Aorta (tissue), 5 donors: ENCODE results near the gene FABP7. TPM values are rescaled to one million over a fixed set of nuclear protein-coding genes. Genes with fewer than 3 reads are reported as not detected.

ENCODE experiments used
- ATAC-seq: fragments of 200-7000 bp; cut with Tn5 transposase; one replicate; pipeline ENCODE4 v1.9.1; 2022; ENCODE audit warnings: moderate library complexity; ENCODE audit not compliant: low FRiP score
- DNase-seq, 2 donors: peaks; one replicate each; pipeline ENCODE4 v3.0.0-alpha.2; 2020
- H3K27ac ChIP-seq, 2 donors: one replicate each; pipeline ENCODE4 v1.5.1; 2013; ENCODE audit warnings: low read length in 2 of 2, mild to moderate bottlenecking in 2 of 2, moderate library complexity in 2 of 2, control low read depth in 1 of 2, inconsistent platforms in 1 of 2, low read depth in 1 of 2
- H3K27me3 ChIP-seq, 2 donors: one replicate each; pipeline ENCODE4 v1.6.1; 2013; ENCODE audit warnings: control low read depth in 1 of 2, low read length in 1 of 2, mild to moderate bottlenecking in 1 of 2, moderate library complexity in 1 of 2; ENCODE audit not compliant: insufficient read depth in 2 of 2, control insufficient read depth in 1 of 2
- H3K36me3 ChIP-seq, 2 donors: one replicate each; pipeline ENCODE4 v1.6.1; 2013; ENCODE audit warnings: control low read depth in 1 of 2, low read length in 1 of 2, mild to moderate bottlenecking in 1 of 2; ENCODE audit not compliant: insufficient read depth in 2 of 2, control insufficient read depth in 1 of 2
- H3K4me1 ChIP-seq, 2 donors: one replicate each; pipeline ENCODE4 v1.6.1; 2013; ENCODE audit warnings: low read length in 2 of 2, control low read depth in 1 of 2, mild to moderate bottlenecking in 1 of 2, moderate library complexity in 1 of 2; ENCODE audit not compliant: insufficient read depth in 2 of 2, control insufficient read depth in 1 of 2
- H3K4me3 ChIP-seq, 2 donors: one replicate each; pipeline ENCODE4 v1.5.1; 2013; ENCODE audit warnings: low read length in 2 of 2, control low read depth in 1 of 2, mild to moderate bottlenecking in 1 of 2
- H3K9me3 ChIP-seq: one replicate; pipeline ENCODE4 v1.6.1; 2013; ENCODE audit warnings: mild to moderate bottlenecking, low read length; ENCODE audit not compliant: control insufficient read depth
- WGBS, 2 donors: extraction: QIAGEN DNeasy Blood & Tissue Kit; methylation state at CpG; one replicate each; pipeline ENCODE4 v1.1.7; 2013; 5-methylcytosine and 5-hydroxymethylcytosine counted together
- intact Hi-C, 2 donors: fragments of 100-400 bp; cut with DNase I; formaldehyde crosslinking; loops; one replicate each; pipeline versions ENCODE4 v1.14.2 to v1.15.0; 2022
- polyA plus RNA-seq, 2 donors: library from polyadenylated mRNA; stranded (reverse); fragments of 200-250 nt; gene quantifications; one replicate each; pipeline ENCODE4 v1.2.3, GENCODE V29; 2013
- total RNA-seq, 2 donors: library from RNA; stranded (reverse); fragmentation: NEBNext Ultra II Directional; extraction: Animal tissue kit (Norgen Biotek cat#: 25700); gene quantifications; one replicate each; pipeline ENCODE4 v1.2.1, GENCODE V29; 2021
- donor health status: healthy with polysubstance abuse.
- donor health status: Bipolar disorder and iron deficiency.
- donor health status: DM: no; HTN: no; CAD: no.
- donor health status: DM: no; HTN: no; CAD: no.
- donor health status: DM: yes; HTN: yes; CAD: no.

Gene FABP7
- total and polyA plus RNA-seq, 4 donors: not detected

DNA sequence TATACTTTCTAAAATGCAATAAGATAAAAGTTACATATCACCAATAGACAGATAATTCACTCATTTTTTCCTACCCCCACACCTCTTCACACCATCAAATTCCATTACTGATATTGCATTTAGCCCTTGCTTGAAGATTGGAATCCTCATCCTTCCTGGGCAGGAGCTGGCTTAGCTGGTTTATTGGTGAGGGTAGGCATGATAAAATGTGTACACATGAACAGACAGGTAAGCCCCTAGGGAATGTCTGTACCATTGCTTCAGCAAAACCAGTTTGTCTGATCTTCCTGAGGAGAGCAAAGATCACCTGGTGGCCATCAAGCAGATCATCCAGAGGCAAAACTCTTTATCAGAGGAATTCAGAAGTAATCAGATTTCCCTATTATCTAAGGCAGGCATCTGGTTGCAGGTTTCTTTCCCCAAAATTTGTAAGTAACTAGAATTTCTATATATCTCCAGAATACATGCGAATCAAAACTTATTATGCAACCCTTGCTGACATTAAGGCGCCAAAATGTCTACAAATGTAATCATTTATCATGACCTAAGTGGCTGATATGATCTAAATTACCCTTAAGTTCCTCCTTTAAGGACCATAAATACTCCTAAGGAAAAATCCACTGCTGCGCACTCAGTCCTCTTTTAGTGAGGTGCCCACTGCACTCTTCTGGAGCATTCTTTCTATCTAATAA is 6.6 kb upstream of the FABP7 start:
- 77 to 80% methylated on average over 3 of the region's 3 CpGs for WGBS, 2 donors
- H3K4me3 ChIP-seq: no peak overlapping the region
- H3K9me3 ChIP-seq: no peaks in the 10 kb centered on the region
- ATAC-seq: no peak
- intact Hi-C loops: no loop called here
- H3K36me3 ChIP-seq: no peaks in the 10 kb centered on the region
- H3K27ac ChIP-seq: no peak overlapping the region
- H3K27me3 ChIP-seq: no peaks in the 10 kb centered on the region
- H3K4me1 ChIP-seq: no peaks in the 10 kb centered on the region
- no peak for DNase-seq

DNA sequence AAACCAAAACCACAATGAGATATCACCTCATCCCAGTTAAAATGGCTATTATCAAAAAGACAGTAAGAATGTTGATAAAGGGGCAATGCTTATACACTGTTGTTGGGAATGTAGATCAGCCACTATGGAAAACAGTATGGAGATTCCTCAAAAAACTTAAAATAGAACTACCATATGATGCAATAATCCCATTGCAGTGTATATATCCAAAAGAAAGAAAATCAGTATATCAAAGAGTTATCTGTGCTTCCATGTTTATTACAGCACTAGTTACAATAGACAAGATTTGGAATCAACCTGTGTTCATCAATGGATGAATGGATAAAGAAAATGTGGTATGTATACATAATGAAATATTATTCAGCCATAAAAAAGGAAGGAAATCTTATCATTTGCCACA is 3.5 kb upstream of the FABP7 start:
- no peaks in the 10 kb centered on the region for H3K9me3 ChIP-seq
- no peaks in the 10 kb centered on the region for H3K4me1 ChIP-seq
- H3K27ac ChIP-seq: no peak overlapping the region
- ATAC-seq (no peak), DNase-seq (no peak)
- H3K36me3 ChIP-seq: no peaks in the 10 kb centered on the region
- H3K4me3 ChIP-seq: no peak overlapping the region
- peaks cover 0 to 2% of the 10 kb centered on the region in 2 donors for H3K27me3 ChIP-seq
- intact Hi-C loops: no loop called here

DNA sequence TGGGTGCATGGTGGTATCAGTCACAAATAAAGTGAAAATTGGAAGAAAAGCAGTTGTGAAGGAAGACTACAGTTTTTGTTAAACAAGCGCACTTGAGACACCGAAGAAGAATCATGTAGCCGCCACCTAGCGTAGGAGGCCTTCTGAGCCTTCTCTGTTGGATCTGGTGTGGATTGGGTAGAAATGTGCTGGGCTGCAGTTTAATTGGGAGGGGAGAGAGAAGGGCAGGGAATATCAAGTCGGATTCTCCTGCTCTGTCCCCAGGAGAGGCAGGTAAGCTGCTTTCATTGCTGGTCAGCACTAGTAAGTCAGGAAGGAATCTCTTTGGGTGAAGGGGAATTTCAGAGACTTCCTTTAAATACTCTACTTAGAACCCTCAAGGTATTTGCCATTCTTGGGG is 1.2 kb upstream of the FABP7 start:
- no peaks in the 10 kb centered on the region for H3K36me3 ChIP-seq
- WGBS, 2 donors: 91 to 96% methylated on average over 5 of the region's 5 CpGs
- H3K4me3 ChIP-seq: no peak overlapping the region
- H3K27ac ChIP-seq: no peak overlapping the region
- no peak for DNase-seq
- no peaks in the 10 kb centered on the region for H3K9me3 ChIP-seq
- peaks cover 0 to 2% of the 10 kb centered on the region in 2 donors for H3K27me3 ChIP-seq
- ATAC-seq: no peak
- intact Hi-C loops: no loop called here
- no peaks in the 10 kb centered on the region for H3K4me1 ChIP-seq

DNA sequence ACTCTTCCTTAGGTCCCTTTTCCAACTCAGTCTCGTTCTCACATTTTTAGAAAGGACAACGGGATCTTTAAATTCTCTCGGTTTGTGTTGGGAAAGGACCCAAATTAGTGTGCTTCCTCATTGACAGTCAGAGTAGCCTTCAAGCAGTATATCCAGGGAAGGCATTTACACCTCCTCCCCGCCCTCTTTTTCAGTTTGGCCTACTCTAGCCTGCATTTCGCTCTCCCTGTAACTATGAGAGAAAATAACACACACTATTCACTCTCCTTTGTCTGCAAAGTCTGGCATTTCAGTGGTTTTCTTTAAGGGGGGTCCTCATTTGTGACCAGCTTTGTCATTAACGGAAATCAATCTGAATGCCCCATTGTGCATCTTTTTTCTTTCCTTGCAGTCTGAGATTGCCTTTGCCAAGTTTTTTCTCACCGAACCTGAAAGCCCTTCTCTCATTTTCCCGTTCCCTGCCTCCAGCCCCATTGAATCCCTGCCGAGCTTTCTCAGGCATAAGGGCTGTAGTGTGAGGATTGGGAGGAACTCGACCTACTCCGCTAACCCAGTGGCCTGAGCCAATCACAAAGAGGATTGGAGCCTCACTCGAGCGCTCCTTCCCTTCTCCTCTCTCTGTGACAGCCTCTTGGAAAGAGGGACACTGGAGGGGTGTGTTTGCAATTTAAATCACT is 393 bp upstream of the FABP7 start:
- Histone ChIP-seq H3K9me3 (no peaks in the 10 kb centered on the region), H3K27ac (no peak overlapping the region), H3K27me3 (peaks cover 0 to 2% of the 10 kb centered on the region in 2 donors), H3K4me1 (no peaks in the 10 kb centered on the region), H3K4me3 (no peak overlapping the region), H3K36me3 (no peaks in the 10 kb centered on the region)
- no peak for ATAC-seq
- no peak for DNase-seq
- WGBS, 2 donors: 37 to 38% methylated on average over 13 of the region's 13 CpGs
- intact Hi-C loops: no loop called here

DNA sequence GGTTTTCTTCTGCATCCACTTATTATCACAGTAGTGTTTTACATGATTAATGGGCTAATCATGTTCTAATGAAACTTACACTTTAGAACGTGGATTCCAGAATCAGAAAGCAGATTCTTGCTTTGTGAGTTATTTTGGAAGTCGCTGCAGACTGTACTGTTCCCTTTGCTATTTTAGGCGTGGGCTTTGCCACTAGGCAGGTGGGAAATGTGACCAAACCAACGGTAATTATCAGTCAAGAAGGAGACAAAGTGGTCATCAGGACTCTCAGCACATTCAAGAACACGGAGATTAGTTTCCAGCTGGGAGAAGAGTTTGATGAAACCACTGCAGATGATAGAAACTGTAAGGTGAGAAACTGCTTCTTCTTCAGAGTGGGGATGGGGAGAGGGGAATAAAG is 598 bp downstream of the FABP7 start:
- Histone ChIP-seq H3K27me3 (peaks cover 0 to 2% of the 10 kb centered on the region in 2 donors), H3K4me1 (no peaks in the 10 kb centered on the region), H3K4me3 (no peak overlapping the region), H3K9me3 (no peaks in the 10 kb centered on the region), H3K27ac (no peak overlapping the region), H3K36me3 (no peaks in the 10 kb centered on the region)
- intact Hi-C loops: no loop called here
- no peak for ATAC-seq
- WGBS, 2 donors: 22 to 27% methylated on average over 5 of the region's 5 CpGs
- DNase-seq: no peak

DNA sequence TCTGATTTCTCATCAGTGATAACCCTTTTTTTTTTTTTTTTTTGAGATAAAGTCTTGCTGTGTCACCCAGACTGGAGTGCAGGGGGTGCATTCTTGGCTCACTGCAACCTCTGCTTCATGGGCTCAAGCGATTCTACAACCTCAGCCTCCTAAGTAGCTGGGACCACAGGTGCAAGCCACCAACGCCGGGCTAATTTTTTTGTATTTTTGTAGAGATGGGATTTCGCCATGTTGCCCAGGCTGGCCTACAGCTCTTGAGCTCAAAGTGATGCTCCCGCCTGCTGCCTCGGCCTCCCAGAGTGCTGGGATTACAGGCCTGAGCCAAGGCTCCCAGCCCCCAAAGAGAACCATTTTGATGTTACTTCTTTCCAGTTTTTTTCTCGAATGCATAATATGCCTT is 2.2 kb downstream of the FABP7 start:
- intact Hi-C loops: no loop called here
- no peak overlapping the region for H3K27ac ChIP-seq
- H3K4me1 ChIP-seq: no peaks in the 10 kb centered on the region
- no peaks in the 10 kb centered on the region for H3K36me3 ChIP-seq
- DNase-seq (no peak), ATAC-seq (no peak)
- no peak overlapping the region for H3K4me3 ChIP-seq
- no peaks in the 10 kb centered on the region for H3K9me3 ChIP-seq
- WGBS, 2 donors: 93 to 94% methylated on average over 7 of the region's 7 CpGs
- peaks cover 0 to 2% of the 10 kb centered on the region in 2 donors for H3K27me3 ChIP-seq

DNA sequence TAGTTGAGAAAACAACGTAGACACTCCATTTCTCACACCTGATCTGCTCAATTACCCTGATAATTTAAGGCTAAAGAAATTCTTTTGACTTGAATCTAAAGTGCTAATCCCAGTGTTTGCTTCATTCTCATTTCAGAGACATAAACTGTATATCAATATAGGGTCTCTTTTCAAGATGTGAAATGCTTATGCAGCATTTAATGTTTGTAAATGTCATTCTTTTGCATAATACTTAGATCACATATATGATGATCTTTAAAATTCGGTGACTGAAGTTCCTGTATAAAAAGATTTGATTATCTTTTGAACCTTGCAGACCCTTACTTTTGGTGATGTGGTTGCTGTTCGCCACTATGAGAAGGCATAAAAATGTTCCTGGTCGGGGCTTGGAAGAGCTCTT is 3.9 kb downstream of the FABP7 start:
- ATAC-seq (no peak), DNase-seq (no peak)
- intact Hi-C loops: no loop called here
- no peak overlapping the region for H3K4me3 ChIP-seq
- H3K27ac ChIP-seq: no peak overlapping the region
- peaks cover 0 to 2% of the 10 kb centered on the region in 2 donors for H3K27me3 ChIP-seq
- H3K4me1 ChIP-seq: no peaks in the 10 kb centered on the region
- 68 to 69% methylated on average over 4 of the region's 4 CpGs for WGBS, 2 donors
- H3K36me3 ChIP-seq: no peaks in the 10 kb centered on the region
- H3K9me3 ChIP-seq: no peaks in the 10 kb centered on the region

DNA sequence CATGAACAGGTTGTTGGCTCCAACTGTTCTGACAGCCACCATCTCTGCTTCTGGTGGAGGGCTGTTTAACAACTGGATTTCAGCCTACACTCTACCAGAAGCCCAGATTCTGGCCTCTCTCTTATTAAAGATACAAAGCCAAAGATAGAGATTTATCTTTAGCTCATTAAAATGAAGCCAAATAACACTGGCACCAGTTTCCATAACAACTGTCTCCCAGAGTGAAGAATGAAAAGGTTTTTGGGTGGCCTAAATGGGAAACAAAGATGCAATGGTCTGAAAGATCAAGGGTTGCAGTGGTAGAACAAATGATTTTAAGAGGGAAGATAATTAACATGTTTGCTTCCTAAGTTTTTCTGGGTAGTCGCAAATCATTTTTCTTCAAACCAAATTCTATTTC is 6.4 kb downstream of the FABP7 start:
- ATAC-seq (no peak), DNase-seq (no peak)
- intact Hi-C loops: no loop called here
- H3K9me3 ChIP-seq: no peaks in the 10 kb centered on the region
- H3K27me3 ChIP-seq: no peaks in the 10 kb centered on the region
- H3K4me1 ChIP-seq: no peaks in the 10 kb centered on the region
- no peaks in the 10 kb centered on the region for H3K36me3 ChIP-seq
- H3K4me3 ChIP-seq: no peak overlapping the region
- WGBS, 2 donors: 95 to 100% methylated on average over 1 of the region's 1 CpG
- H3K27ac ChIP-seq: no peak overlapping the region

DNA sequence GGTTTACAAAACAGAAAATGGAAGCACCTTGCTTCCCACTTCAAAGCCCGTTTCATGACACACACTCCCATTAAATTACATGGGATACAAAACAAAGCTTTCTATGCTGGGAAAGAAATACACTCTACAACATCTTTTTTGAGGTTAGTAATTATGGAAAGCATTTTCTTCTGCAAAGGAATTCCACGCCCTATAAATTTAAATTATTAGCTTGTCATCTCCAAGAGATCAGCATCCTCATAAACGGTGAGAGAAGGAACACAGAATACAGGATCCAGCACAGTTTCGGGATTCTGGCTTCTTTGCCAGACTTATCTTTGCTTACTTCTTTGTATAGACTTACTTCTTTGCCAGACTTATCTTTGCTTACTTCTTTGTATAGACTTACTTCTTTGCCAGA is 8.2 kb downstream of the FABP7 start:
- Histone ChIP-seq H3K4me1 (no peaks in the 10 kb centered on the region), H3K4me3 (no peak overlapping the region), H3K27me3 (no peaks in the 10 kb centered on the region), H3K27ac (no peak overlapping the region), H3K9me3 (no peaks in the 10 kb centered on the region), H3K36me3 (no peaks in the 10 kb centered on the region)
- intact Hi-C loops: no loop called here
- 65 to 75% methylated on average over 4 of the region's 4 CpGs for WGBS, 2 donors
- no peak for ATAC-seq
- no peak for DNase-seq
